Panc1 (cell line): ENCODE results near the gene IL4. TPM values are rescaled to one million over a fixed set of nuclear protein-coding genes. Genes with fewer than 3 reads are reported as not detected.

Experiments
- ATAC-seq: fragments of 200-7000 bp; cut with Tn5 transposase; 2 replicates; pipeline ENCODE4 v1.9.1; 2020; ENCODE audit warnings: mild to moderate bottlenecking, moderate library complexity
- BruUV-seq: library from RNA; stranded (reverse); fragments of 400-500 nt; replicated peaks from 2 replicates; lab custom pipeline; 2021; lab: Mats Ljungman, UMichigan
- CTCF ChIA-PET: fragments of 300-600 bp; sonication (Branson Sonifier 250); formaldehyde crosslinking; loops from one replicate; lab custom pipeline; 2022; ENCODE audit warnings: antibody characterized with exemption; lab: Charles Lee
- POLR2A ChIA-PET: fragments of 300-600 bp; sonication (Branson Sonifier 250); formaldehyde crosslinking; loops from one replicate; lab custom pipeline; 2022; ENCODE audit warnings: antibody characterized with exemption; lab: Charles Lee
- DNase-seq: peaks from one replicate; pipeline ENCODE4 v3.0.0-alpha.2; 2010; ENCODE audit warnings: low read depth, low spot score
- H3K27ac ChIP-seq: 2 replicates; pipeline ENCODE4 v1.5.1; 2011; ENCODE audit warnings: mild to moderate bottlenecking, low read length, inconsistent platforms
- H3K27me3 ChIP-seq: fragments of 200-500 bp; sonication (Bioruptor generic); 2 replicates; pipeline ENCODE4 v1.6.0; 2014; ENCODE audit warnings: low read length, inconsistent platforms; ENCODE audit not compliant: control insufficient read depth, insufficient read depth
- H3K36me3 ChIP-seq: fragments of 200-500 bp; sonication (Bioruptor generic); 2 replicates; pipeline ENCODE4 v1.5.1; 2014; ENCODE audit warnings: inconsistent platforms, mild to moderate bottlenecking, low read length, moderate library complexity; ENCODE audit not compliant: control insufficient read depth, insufficient read depth
- H3K4me1 ChIP-seq: 2 replicates; pipeline ENCODE4 v1.5.1; 2011; ENCODE audit warnings: inconsistent platforms, mild to moderate bottlenecking, low read length, moderate library complexity; ENCODE audit not compliant: control insufficient read depth, insufficient read depth
- H3K4me3 ChIP-seq, 2 experiments: 2 replicates each; pipeline ENCODE4 v1.5.1; 2011 to 2012; ENCODE audit warnings: low read depth in 2 of 2, low read length in 2 of 2, mild to moderate bottlenecking in 2 of 2, inconsistent platforms in 1 of 2, moderate library complexity in 1 of 2
- H3K9me3 ChIP-seq: fragments of 200-500 bp; sonication (Bioruptor generic); 2 replicates; pipeline ENCODE4 v1.5.1; 2014; ENCODE audit warnings: low read depth, mild to moderate bottlenecking, inconsistent platforms, low read length, moderate library complexity; ENCODE audit not compliant: control insufficient read depth, insufficient read depth
- POLR2AphosphoS5 ChIP-seq: IDR thresholded peaks from 2 replicates; pipeline ENCODE4 v1.6.1; 2012; ENCODE audit warnings: mild to moderate bottlenecking, low read depth, low read length, moderate library complexity
- SIN3A ChIP-seq: IDR thresholded peaks from 2 replicates; pipeline ENCODE4 v1.6.1; 2012; ENCODE audit warnings: low read depth, mild to moderate bottlenecking, low read length, moderate library complexity, borderline replicate concordance; ENCODE audit not compliant: insufficient read depth
- TCF7L2 ChIP-seq: IDR thresholded peaks from 2 replicates; pipeline ENCODE4 v1.6.1; 2011; ENCODE audit warnings: mild to moderate bottlenecking, low read depth, low read length, inconsistent platforms
- in situ Hi-C: cut with HindIII; loops from 2 replicates; pipeline ENCODE4 v1.10.0; 2016; ENCODE audit warnings: low sequenced_read_pairs, low pct_unique_long_range_greater_than_20kb
- intact Hi-C: fragments of 100-400 bp; cut with micrococcal nuclease; formaldehyde crosslinking; loops from one replicate; pipeline ENCODE4 v1.10.0; 2022; ENCODE audit not compliant: unreplicated experiment
- total RNA-seq: library from RNA; stranded (reverse); gene quantifications from one replicate; pipeline ENCODE4 v1.2.1, GENCODE V29; 2021; ENCODE audit not compliant: unreplicated experiment
- TF ChIP-seq, protein P1 (sequence below), 2 experiments: IDR thresholded peaks; 2 replicates each; pipeline ENCODE4 v1.6.1; 2011 to 2012; ENCODE audit warnings: low read depth in 2 of 2, control low read depth in 1 of 2, low read length in 1 of 2, mild to moderate bottlenecking in 1 of 2, moderate library complexity in 1 of 2; ENCODE audit not compliant: insufficient read depth in 1 of 2
- TF ChIP-seq, protein P2 (sequence below): fragments of 450-650 bp; IDR thresholded peaks from 2 replicates; pipeline ENCODE4 v1.5.1; 2017; ENCODE audit warnings: mild to moderate bottlenecking

The IL4 gene
- total RNA-seq, 1 experiment from 2014 or later, result not detected

DNA sequence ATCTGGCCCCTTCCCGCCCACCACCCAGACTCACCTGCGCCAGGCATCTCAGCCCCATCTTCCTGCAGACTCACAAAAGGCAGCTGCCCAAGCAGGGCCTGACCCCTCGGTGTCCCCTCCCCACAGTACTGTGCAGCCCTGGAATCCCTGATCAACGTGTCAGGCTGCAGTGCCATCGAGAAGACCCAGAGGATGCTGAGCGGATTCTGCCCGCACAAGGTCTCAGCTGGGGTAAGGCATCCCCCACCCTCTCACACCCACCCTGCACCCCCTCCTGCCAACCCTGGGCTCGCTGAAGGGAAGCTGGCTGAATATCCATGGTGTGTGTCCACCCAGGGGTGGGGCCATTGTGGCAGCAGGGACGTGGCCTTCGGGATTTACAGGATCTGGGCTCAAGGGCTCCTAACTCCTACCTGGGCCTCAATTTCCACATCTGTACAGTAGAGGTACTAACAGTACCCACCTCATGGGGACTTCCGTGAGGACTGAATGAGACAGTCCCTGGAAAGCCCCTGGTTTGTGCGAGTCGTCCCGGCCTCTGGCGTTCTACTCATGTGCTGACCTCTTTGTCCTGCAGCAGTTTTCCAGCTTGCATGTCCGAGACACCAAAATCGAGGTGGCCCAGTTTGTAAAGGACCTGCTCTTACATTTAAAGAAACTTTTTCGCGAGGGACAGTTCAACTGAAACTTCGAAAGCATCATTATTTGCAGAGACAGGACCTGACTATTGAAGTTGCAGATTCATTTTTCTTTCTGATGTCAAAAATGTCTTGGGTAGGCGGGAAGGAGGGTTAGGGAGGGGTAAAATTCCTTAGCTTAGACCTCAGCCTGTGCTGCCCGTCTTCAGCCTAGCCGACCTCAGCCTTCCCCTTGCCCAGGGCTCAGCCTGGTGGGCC is 13.9 kb upstream of the IL4 start:
- intact Hi-C loops, result no loop called here
- CTCF ChIA-PET, result no interaction called here
- no peak for ATAC-seq

DNA sequence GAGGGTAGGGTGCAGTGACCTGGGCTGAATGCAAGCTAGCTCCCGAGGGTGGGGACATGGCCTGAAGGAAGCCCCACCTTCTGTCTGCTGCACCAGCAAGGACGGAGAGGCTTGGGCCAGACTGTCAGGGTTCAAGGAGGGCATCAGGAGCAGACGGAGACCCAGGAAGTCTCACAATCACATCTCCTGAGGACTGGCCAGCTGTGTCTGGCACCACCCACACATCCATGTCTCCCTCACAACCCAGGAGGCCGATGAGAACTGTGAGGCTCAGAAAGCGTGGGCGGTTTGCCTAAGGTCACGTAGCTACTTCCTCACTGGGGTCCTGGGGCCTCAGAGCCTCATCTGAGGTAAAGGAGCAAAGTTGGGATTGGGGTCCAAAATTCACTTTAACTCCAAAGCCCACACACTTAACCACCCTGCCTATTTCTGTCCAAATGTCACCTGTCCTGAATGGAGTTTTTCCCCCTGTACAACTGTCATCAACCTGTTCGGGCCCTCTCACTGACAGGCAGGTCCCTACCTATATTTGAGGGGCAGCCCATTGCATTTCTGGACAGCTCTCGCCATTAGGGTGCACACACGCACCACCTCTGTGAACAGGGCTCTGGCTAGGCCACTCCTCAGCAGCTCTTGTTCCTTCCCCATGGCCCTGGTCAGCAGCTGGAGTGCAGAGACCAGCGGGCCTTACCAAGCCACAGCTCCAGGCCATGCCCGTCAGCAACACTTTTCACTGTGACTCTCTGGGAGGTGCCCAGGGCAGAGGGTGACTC is 12.4 kb upstream of the IL4 start:
- no peaks in the 10 kb centered on the region for H3K36me3 ChIP-seq
- DNase-seq, result no peak
- intact Hi-C loops, result no loop called here
- ChIA-PET CTCF (no interaction called here), POLR2A (no interaction called here)
- TF ChIP-seq SIN3A (no peak), POLR2AphosphoS5 (no peak), TCF7L2 (no peak)
- TF ChIP-seq, protein P1, sequence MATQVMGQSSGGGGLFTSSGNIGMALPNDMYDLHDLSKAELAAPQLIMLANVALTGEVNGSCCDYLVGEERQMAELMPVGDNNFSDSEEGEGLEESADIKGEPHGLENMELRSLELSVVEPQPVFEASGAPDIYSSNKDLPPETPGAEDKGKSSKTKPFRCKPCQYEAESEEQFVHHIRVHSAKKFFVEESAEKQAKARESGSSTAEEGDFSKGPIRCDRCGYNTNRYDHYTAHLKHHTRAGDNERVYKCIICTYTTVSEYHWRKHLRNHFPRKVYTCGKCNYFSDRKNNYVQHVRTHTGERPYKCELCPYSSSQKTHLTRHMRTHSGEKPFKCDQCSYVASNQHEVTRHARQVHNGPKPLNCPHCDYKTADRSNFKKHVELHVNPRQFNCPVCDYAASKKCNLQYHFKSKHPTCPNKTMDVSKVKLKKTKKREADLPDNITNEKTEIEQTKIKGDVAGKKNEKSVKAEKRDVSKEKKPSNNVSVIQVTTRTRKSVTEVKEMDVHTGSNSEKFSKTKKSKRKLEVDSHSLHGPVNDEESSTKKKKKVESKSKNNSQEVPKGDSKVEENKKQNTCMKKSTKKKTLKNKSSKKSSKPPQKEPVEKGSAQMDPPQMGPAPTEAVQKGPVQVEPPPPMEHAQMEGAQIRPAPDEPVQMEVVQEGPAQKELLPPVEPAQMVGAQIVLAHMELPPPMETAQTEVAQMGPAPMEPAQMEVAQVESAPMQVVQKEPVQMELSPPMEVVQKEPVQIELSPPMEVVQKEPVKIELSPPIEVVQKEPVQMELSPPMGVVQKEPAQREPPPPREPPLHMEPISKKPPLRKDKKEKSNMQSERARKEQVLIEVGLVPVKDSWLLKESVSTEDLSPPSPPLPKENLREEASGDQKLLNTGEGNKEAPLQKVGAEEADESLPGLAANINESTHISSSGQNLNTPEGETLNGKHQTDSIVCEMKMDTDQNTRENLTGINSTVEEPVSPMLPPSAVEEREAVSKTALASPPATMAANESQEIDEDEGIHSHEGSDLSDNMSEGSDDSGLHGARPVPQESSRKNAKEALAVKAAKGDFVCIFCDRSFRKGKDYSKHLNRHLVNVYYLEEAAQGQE (IDR thresholded peaks at IDR 0.05; ENCODE audit: insufficient read depth in 1 of 2, low read depth in 2 of 2, low read length in 1 of 2), result no peak
- TF ChIP-seq, protein P2, sequence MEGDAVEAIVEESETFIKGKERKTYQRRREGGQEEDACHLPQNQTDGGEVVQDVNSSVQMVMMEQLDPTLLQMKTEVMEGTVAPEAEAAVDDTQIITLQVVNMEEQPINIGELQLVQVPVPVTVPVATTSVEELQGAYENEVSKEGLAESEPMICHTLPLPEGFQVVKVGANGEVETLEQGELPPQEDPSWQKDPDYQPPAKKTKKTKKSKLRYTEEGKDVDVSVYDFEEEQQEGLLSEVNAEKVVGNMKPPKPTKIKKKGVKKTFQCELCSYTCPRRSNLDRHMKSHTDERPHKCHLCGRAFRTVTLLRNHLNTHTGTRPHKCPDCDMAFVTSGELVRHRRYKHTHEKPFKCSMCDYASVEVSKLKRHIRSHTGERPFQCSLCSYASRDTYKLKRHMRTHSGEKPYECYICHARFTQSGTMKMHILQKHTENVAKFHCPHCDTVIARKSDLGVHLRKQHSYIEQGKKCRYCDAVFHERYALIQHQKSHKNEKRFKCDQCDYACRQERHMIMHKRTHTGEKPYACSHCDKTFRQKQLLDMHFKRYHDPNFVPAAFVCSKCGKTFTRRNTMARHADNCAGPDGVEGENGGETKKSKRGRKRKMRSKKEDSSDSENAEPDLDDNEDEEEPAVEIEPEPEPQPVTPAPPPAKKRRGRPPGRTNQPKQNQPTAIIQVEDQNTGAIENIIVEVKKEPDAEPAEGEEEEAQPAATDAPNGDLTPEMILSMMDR, result no peak
- no peak overlapping the region for H3K4me3 ChIP-seq
- in situ Hi-C loops, result no loop called here
- no peaks in the 10 kb centered on the region for H3K27me3 ChIP-seq
- H3K27ac ChIP-seq, result no peak overlapping the region
- BruUV-seq, result no TSS peak
- ATAC-seq, result no peak
- H3K4me1 ChIP-seq, result no peaks in the 10 kb centered on the region
- no peaks in the 10 kb centered on the region for H3K9me3 ChIP-seq

More for the DNA sequence above, 13.9 kb upstream of the IL4 start:
- no peak for DNase-seq
- Histone ChIP-seq H3K36me3 (no peaks in the 10 kb centered on the region), H3K27ac (no peak overlapping the region), H3K4me3 (no peak overlapping the region), H3K9me3 (no peaks in the 10 kb centered on the region), H3K4me1 (no peaks in the 10 kb centered on the region), H3K27me3 (no peaks in the 10 kb centered on the region)
- BruUV-seq, result no TSS peak
- in situ Hi-C loops, result no loop called here
- TF ChIP-seq, protein P1 (IDR thresholded peaks at IDR 0.05; ENCODE audit: insufficient read depth in 1 of 2, low read depth in 2 of 2, low read length in 1 of 2), result no peak
- TF ChIP-seq SIN3A, result no peak
- TF ChIP-seq, protein P2, result no peak
- no peak for TF ChIP-seq POLR2AphosphoS5
- no peak for TF ChIP-seq TCF7L2
- POLR2A ChIA-PET, result no interaction called here
